Measurements from ENCODE around the gene ATAD3B.
A peak's percentile ranks its signal among the peaks of the same experiment; 100 is the strongest.

Gene ATAD3B

GRCh38 chr1:1536019-1536937 is 64.7 kb downstream of the ATAD3B start:
- DNase-seq: no peak

GRCh38 chr1:1536938-1537546 is 65.5 kb downstream of the ATAD3B start:
- DNase-seq: no peak

- no peak for DNase-seq
Measured at GRCh38 chr1:1537626-1538250, 66.2 kb downstream of the ATAD3B start.

- no peak for DNase-seq
Measured at GRCh38 chr1:1538334-1538733, 66.8 kb downstream of the ATAD3B start.

GRCh38 chr1:1538989-1539309 is 67.4 kb downstream of the ATAD3B start:
- no peak for DNase-seq

- peak; percentile 66 for DNase-seq
Measured at GRCh38 chr1:1539310-1540089, 67.9 kb downstream of the ATAD3B start.

- DNase-seq: peak; percentile 91
Measured at GRCh38 chr1:1540090-1540817, 68.7 kb downstream of the ATAD3B start, which contains the start of gene TMEM240. Gene TMEM240 (minus strand): TSS chr1:1540624. CDS start chr1:1540346, 278 bp downstream.

GRCh38 chr1:1540818-1541628 is 69.5 kb downstream of the ATAD3B start:
- no peak for DNase-seq

GRCh38 chr1:1541956-1542765 is 70.6 kb downstream of the ATAD3B start:
- DNase-seq: no peak

GRCh38 chr1:1542766-1543705 is 71.5 kb downstream of the ATAD3B start:
- DNase-seq: no peak

- DNase-seq: no peak
Measured at GRCh38 chr1:1543706-1544099, 72.1 kb downstream of the ATAD3B start.

GRCh38 chr1:1544544-1544943 is 73.0 kb downstream of the ATAD3B start:
- no peak for DNase-seq
